GM19395 (cell line): Measurements from ENCODE around the gene TSPO.

Source experiments
- ATAC-seq: cut with Tn5 transposase; IDR thresholded peaks from one replicate; pipeline ENCODE4 v1.9.1; 2021; ENCODE audit warnings: mild to moderate bottlenecking, moderate library complexity; ENCODE audit not compliant: unreplicated experiment

The TSPO gene

GRCh38 chr22:43199541-43199940 lies 48.2 kb downstream of the TSPO start:
- ATAC-seq: no peak

- no peak for ATAC-seq
Measured at GRCh38 chr22:43200031-43200430, 48.7 kb downstream of the TSPO start.

- no peak for ATAC-seq
Measured at GRCh38 chr22:43200555-43200954, 49.2 kb downstream of the TSPO start.

DNA sequence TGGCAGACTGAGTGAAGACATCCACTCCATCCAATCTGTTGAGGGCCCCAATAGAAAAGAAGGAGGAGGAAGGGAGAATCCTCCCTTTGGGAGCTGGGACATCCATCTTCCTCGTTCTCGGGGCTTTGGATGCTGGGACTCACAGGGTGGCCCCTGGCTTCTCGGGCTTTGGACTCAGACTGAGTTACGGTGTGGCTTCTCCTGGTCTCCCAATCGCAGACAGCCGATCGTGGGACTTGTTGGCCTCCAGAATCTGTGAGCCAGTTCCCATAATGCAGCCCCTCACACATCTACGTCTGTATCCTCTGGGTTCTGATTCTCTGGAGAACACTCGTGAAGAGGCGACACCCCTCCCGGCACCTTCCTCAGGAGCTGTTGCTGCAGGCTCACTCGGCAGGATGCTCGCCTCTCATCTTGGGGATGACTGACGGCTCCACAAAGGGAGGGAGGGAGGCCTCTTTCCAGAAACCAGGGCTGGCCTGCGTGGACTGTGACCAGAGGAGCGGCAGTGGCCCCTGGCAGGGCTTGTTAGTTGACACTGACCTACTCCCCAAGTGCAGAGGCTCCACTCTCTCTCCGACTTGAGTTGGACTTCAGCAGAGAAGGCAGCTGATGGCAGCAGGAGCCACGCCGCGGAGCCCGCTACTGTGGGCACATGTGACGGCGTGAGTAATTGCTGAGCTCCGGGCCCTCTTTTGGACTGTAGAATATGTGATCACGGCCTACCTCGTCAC lies 50.3 kb downstream of the TSPO start:
- no peak for ATAC-seq

DNA sequence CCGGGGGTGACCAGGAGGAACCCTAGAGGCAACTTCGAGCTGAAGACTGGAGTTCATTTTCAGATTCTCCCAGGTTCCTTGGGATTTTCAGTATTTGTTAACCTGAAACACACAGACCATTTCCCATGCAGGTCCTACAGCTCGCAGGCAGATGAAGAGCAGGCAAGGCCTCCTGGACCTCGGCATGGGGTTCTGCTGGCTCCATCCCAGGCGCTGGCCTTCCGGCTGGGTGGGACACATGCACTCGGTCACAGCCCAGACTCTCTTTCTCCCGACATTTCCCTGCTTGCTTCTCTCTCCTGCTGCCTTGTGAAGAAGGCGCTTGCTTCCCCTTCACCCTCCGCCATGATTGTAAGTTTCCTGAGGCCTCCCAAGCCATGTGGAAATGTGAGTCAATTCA lies 51.0 kb downstream of the TSPO start:
- ATAC-seq: no peak

DNA sequence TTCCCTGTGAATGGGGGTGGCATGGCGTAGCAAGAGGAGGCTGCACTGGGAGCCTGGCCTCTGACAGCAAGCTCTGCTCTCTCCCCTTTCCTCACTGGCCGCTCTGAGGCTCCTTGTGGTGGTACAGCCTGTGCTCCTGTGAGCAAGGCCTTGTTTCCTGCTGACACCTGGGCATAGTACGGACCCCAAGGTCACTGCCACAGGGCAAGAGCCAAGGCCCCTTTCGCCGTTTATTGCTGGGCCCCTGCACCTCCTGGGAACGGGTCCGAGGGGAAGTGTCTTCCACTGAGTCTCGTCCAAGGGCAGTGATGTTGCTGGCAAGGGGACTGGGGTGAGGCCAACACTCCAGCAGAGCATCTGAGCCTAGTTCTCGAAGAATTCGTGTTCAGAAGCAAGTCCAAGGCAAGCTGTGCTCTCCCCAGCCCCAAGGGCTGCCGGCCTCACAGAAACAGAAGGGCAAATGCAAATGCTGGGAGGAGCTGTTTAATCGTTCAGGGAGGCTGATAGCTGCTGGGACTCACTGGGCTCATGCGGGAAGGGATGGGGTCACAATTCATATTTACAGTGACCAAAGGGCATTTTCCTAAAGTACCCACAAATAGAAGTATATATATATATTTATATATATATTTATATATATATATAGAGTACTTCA lies 51.5 kb downstream of the TSPO start:
- no peak for ATAC-seq

DNA sequence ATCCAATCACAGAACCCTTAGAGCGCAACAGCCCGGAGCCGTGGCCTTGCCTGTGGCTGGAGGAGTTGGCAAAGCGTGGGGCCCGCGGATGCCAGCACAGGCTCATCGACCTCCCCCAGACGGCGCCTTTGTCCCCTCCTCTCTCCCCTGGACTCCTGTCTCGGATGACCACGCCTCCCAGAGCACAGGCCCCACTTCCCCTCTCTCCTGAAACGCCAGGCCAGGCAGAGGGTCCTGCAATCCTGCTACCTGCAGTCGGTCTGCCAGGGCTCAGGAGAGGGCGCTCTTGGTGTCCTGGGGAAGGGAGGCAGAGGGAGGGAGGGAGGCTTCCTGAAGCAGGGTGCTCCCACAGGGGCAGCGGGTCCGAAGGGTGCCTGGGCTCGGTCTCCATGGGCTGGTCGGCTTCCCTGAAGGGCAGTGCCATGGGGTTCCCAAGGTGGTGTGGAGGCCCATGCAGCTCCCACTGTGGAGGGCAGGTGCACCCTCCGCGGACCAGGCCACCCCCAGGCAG lies 52.2 kb downstream of the TSPO start:
- ATAC-seq: no peak

- ATAC-seq: no peak
Measured at GRCh38 chr22:43205261-43205691, 53.9 kb downstream of the TSPO start.

DNA sequence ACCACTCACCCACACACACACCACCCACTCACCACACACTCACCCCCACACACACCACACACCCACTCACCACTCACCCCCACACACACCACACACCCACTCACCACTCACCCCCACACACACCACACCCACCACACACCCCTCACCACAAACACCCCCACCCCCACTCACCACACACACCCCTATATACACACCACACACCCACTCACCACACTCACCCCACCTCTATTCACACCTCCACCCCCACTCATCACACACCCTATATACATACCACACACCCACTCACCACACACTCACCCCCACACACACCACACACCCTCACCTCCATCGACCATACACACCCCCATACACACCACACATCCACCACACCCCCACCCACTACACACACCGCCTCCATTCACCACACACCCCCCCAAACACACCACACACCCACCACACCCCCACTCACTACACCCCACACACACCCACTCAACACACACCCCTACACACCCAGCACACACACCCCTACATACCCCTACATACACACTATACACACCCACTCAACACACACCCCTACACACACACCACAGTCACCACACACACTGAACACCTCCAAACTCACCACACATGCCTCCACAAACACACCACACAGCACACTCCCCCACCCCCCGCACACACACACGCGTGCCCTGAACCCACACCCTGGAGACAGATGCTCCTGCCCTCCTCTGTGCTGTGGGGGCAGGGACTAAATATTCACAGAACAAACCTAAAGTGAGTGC lies 54.6 kb downstream of the TSPO start:
- ATAC-seq: no peak

GRCh38 chr22:43206509-43207161 lies 55.3 kb downstream of the TSPO start:
- ATAC-seq: no peak

- ATAC-seq: no peak
Measured at GRCh38 chr22:43207386-43207785, 56.0 kb downstream of the TSPO start.

GRCh38 chr22:43207849-43208702 lies 56.7 kb downstream of the TSPO start:
- ATAC-seq: no peak

- no peak for ATAC-seq
Measured at GRCh38 chr22:43208703-43209522, 57.6 kb downstream of the TSPO start.

GRCh38 chr22:43209523-43209890 lies 58.1 kb downstream of the TSPO start:
- ATAC-seq: no peak

DNA sequence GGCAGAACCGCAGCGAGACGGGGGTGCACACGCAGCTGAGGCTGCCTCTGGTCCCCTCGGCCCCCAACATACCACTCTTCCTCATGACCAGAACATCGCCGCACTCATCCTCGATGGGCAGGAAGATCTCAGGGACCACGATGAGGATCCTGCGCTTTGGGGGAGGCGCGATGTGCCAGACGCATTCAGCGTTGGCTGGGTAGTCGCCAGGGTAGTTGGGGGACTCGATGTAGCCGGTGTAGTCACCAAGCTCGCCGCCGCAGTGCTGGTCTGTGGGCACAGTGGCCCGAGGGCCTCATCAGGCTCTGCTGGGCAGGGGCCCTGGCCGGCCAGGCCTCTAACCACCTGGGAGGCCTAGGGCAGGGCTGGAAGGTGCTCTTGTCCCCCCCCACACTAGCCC lies 58.6 kb downstream of the TSPO start:
- ATAC-seq: no peak

DNA sequence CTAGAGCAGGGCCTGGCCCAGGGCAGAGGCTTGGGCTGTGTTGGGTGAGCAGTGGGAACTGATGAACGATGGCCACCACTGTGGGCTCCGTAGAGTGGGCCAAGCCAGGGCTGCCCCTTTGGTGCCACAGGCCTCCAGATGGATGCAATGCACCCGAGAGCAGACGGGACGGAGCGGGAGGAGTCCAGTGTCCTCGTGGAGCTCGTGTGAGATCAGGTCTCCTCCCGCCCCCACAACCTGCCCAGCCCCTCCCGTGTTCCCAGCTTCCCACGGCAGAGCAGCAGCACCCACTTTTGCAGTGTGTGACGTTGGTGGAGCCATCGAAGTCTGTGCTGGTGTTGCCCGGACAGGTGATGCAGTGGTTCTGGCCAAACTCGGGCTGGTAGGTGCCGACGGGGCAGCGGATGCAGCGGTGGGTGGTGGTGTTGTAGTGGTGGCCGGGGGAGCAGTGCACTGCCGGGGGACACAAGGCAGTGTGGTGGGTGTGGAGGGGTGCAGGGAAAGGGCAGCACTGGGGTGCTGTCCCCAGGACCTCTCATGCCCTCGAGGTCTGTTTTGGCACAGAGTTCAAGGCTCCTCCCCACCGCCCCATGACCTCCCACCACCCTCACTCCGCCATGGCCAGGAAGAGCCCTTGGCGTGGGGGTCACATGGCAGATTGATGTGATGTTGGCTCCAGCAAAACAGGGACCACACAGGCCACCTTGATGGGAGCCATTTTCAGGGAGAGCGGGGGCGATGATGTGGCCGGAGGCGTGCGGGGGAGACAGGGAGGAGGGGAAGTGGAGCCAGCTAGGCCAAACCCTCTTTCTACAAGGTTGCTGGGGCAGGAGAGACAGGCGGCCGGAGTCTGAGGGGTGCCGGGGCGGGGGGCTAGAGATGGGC lies 59.5 kb downstream of the TSPO start:
- no peak for ATAC-seq

- ATAC-seq: no peak
Measured at GRCh38 chr22:43211941-43212433, 60.6 kb downstream of the TSPO start.

- no peak for ATAC-seq
Measured at GRCh38 chr22:43212434-43212952, 61.1 kb downstream of the TSPO start.
